Head of caudate nucleus (tissue), 42 donors: Measurements from ENCODE around the gene RPS19BP1.

ENCODE experiments used
- DNase-seq, 42 donors: peaks; one replicate each; pipeline versions ENCODE4 v3.0.0 to v3.0.0-alpha.2; 2020 to 2021; ENCODE audit warnings: mixed read lengths in 7 of 42
- intact Hi-C: fragments of 100-400 bp; cut with DNase I; formaldehyde crosslinking; loops from one replicate; pipeline ENCODE4 v1.15.0; 2022

The RPS19BP1 gene

GRCh38 chr22:39562839-39563489 lies 30.4 kb upstream of the RPS19BP1 start:
- intact Hi-C loops = no loop called here
- peak in 13 of 42 donors; percentile 13 to 61 (median 38) for DNase-seq

- DNase-seq = no peak
- intact Hi-C loops = no loop called here
These were observed 27.6 kb upstream of the RPS19BP1 start for GRCh38 chr22:39560127-39560526.

- peak in 1 of 42 donors; percentile 18 for DNase-seq
- intact Hi-C loops = no loop called here
These were observed 27.0 kb upstream of the RPS19BP1 start for GRCh38 chr22:39559456-39560105.

- DNase-seq = peak in 3 of 42 donors; percentile 8 to 34 (median 24)
- intact Hi-C loops = no loop called here
These were observed 26.4 kb upstream of the RPS19BP1 start for GRCh38 chr22:39558950-39559349.

GRCh38 chr22:39558254-39558727 lies 25.7 kb upstream of the RPS19BP1 start:
- DNase-seq = peak in 2 of 42 donors; percentile 16 to 27
- intact Hi-C loops = no loop called here

GRCh38 chr22:39556970-39557841 lies 24.7 kb upstream of the RPS19BP1 start:
- intact Hi-C loops = no loop called here
- peak; percentile 29 to 85 (median 66) for DNase-seq

GRCh38 chr22:39554151-39554550 lies 21.6 kb upstream of the RPS19BP1 start:
- no peak for DNase-seq

GRCh38 chr22:39553429-39553828 lies 20.9 kb upstream of the RPS19BP1 start:
- DNase-seq = no peak
- intact Hi-C loops = no loop called here

More at GRCh38 chr22:39554151-39554550, 21.6 kb upstream of the RPS19BP1 start:
- intact Hi-C loops = no loop called here

- intact Hi-C loops = no loop called here
These were observed 15.0 kb upstream of the RPS19BP1 start for GRCh38 chr22:39547587-39547947.

GRCh38 chr22:39546889-39547586 lies 14.5 kb upstream of the RPS19BP1 start:
- intact Hi-C loops = no loop called here
- peak in 35 of 42 donors; percentile 21 to 92 (median 70) for DNase-seq

More at GRCh38 chr22:39547587-39547947, 15.0 kb upstream of the RPS19BP1 start:
- DNase-seq = no peak

GRCh38 chr22:39545386-39546365 lies 13.1 kb upstream of the RPS19BP1 start:
- peak in 4 of 42 donors; percentile 37 to 50 (median 40) for DNase-seq
- intact Hi-C loops = no loop called here

GRCh38 chr22:39543095-39543494 lies 10.5 kb upstream of the RPS19BP1 start:
- DNase-seq = no peak
- intact Hi-C loops = no loop called here

- intact Hi-C loops = loop anchor here (5.0 kb wide), 2 partner anchors 484 to 499 kb away; no protein-coding TSS in a partner anchor
- DNase-seq = no peak
These were observed 5.4 kb upstream of the RPS19BP1 start for GRCh38 chr22:39537975-39538374.

- DNase-seq = no peak
- intact Hi-C loops = loop anchor here (5.0 kb wide), 2 partner anchors 486 to 501 kb away; no protein-coding TSS in a partner anchor
These were observed 4.2 kb upstream of the RPS19BP1 start for GRCh38 chr22:39536711-39537110.

- intact Hi-C loops = loop anchor here (5.0 kb wide), 2 partner anchors 486 to 501 kb away; no protein-coding TSS in a partner anchor
- no peak for DNase-seq
These were observed 3.4 kb upstream of the RPS19BP1 start for GRCh38 chr22:39535831-39536449.

- intact Hi-C loops = loop anchor here (5.0 kb wide), 2 partner anchors 487 to 502 kb away; no protein-coding TSS in a partner anchor
- DNase-seq = no peak
These were observed 2.8 kb upstream of the RPS19BP1 start for GRCh38 chr22:39535357-39535725.
